ENCODE measurements around the gene CERS6.

CERS6 gene

DNA sequence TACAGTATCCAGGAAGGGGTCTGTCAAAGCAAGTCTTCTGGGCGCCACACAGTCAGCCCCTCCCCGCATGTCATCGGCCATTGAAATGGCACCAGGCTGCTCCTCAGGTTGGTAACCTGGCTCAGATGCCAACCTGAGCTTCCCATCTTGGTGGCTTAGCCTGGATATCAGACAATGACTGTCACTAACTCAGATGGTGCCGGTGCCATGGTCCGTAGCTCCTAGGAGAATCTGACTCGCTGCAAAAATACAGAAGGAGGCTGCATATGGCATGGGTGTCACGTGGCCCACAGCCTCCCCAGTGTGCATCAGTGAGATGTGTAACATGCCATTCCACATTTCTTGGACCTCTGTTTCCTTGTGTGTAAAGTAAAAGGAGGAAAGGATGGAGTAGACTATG, 349.5 kb downstream of the CERS6 start:
- TF ChIP-seq, protein P1, sequence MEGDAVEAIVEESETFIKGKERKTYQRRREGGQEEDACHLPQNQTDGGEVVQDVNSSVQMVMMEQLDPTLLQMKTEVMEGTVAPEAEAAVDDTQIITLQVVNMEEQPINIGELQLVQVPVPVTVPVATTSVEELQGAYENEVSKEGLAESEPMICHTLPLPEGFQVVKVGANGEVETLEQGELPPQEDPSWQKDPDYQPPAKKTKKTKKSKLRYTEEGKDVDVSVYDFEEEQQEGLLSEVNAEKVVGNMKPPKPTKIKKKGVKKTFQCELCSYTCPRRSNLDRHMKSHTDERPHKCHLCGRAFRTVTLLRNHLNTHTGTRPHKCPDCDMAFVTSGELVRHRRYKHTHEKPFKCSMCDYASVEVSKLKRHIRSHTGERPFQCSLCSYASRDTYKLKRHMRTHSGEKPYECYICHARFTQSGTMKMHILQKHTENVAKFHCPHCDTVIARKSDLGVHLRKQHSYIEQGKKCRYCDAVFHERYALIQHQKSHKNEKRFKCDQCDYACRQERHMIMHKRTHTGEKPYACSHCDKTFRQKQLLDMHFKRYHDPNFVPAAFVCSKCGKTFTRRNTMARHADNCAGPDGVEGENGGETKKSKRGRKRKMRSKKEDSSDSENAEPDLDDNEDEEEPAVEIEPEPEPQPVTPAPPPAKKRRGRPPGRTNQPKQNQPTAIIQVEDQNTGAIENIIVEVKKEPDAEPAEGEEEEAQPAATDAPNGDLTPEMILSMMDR (IDR thresholded peaks at IDR 0.05; ENCODE audit: low read length, missing control alignments): no peak
- H3K4me3 ChIP-seq (replicated peaks; ENCODE audit: low read depth, low read length): no peak overlapping the region
- DNase-seq (ENCODE audit: low read depth): no peak

DNA sequence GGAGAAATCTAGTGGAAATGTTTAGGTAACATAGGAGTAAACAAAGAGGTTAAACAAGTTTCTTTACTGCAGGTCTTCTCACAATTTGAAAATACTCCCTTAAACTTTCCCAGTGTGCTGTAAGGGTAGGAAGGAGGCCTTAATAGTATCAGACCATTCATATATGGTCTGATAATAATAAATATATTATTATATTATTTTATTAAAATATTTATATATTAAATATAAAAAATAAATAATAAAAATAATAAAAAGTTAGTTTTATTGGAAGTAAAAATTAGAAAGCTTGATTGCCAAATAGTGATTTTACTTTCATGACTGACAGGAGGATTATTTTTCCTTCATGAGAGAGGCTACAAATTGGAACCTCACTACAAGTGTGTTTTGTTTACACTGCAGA, 353.5 kb downstream of the CERS6 start:
- no peak for DNase-seq (ENCODE audit: low read depth)
- H3K4me3 ChIP-seq (replicated peaks; ENCODE audit: low read depth, low read length): no peak overlapping the region
- TF ChIP-seq, protein P1 (IDR thresholded peaks at IDR 0.05; ENCODE audit: low read length, missing control alignments): no peak

DNA sequence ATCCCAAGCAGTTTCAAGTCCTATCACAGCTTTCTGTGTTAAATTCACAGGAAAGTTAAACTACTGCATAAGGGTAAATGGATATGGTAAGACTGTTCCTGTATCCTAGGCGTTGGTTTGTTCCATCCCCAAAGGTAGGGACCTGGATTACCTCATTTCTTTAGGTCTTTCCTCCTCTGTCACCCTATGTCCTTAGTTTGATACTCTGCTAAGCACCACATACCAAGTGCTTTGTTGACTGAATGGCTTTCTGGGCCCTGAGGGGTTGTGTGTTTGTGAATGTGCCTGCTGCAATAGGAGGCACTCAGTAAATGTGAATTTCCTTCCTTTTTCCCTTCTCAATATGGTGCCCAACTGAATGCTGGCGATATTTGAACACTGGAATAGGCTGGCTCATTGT, 354.2 kb downstream of the CERS6 start:
- no peak overlapping the region for H3K4me3 ChIP-seq (replicated peaks; ENCODE audit: low read depth, low read length)
- TF ChIP-seq, protein P1 (IDR thresholded peaks at IDR 0.05; ENCODE audit: low read length, missing control alignments): no peak
- no peak for DNase-seq (ENCODE audit: low read depth)

DNA sequence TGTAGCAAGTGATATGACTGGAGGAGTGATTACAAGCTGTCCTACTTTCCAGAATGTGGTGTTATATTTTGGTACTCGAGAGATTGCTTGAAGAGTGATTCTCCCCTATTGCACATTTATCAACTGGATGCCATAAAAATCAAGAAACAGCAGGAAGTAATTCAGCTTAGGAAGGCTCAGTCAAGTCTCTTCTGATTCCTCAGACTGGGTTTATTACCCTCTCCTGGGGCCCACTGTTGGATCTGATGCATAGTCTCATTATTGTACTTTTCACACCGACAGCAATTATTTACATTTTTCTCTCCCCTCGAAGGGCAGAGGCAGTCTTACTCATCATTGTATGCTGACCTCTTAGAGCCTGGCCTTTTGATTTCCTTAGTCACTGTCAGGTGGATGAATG, 355.6 kb downstream of the CERS6 start:
- DNase-seq (ENCODE audit: low read depth): no peak
- H3K4me3 ChIP-seq (replicated peaks; ENCODE audit: low read depth, low read length): no peak overlapping the region
- TF ChIP-seq, protein P1 (IDR thresholded peaks at IDR 0.05; ENCODE audit: low read length, missing control alignments): no peak

DNA sequence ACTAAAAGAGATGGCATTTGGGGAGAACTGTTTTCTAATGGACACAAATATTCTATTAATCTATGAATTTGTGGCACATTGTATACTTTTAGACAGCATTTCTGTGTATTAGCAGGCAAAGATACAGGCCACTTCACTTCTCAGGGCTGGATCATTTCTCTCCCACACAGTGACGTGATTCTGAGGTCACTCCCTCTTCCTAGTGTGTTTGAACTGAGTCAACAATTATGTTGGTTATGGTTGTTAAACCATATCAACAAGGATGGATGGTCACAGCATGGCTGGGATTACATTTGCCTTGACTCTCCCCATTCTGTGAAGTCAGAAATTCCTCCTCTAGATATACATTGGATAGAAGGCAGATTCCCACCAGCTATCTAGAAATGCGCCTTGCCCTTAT, 358.0 kb downstream of the CERS6 start:
- H3K4me3 ChIP-seq (replicated peaks; ENCODE audit: low read depth, low read length): no peak overlapping the region
- TF ChIP-seq, protein P1 (IDR thresholded peaks at IDR 0.05; ENCODE audit: low read length, missing control alignments): no peak
- DNase-seq (ENCODE audit: low read depth): no peak

DNA sequence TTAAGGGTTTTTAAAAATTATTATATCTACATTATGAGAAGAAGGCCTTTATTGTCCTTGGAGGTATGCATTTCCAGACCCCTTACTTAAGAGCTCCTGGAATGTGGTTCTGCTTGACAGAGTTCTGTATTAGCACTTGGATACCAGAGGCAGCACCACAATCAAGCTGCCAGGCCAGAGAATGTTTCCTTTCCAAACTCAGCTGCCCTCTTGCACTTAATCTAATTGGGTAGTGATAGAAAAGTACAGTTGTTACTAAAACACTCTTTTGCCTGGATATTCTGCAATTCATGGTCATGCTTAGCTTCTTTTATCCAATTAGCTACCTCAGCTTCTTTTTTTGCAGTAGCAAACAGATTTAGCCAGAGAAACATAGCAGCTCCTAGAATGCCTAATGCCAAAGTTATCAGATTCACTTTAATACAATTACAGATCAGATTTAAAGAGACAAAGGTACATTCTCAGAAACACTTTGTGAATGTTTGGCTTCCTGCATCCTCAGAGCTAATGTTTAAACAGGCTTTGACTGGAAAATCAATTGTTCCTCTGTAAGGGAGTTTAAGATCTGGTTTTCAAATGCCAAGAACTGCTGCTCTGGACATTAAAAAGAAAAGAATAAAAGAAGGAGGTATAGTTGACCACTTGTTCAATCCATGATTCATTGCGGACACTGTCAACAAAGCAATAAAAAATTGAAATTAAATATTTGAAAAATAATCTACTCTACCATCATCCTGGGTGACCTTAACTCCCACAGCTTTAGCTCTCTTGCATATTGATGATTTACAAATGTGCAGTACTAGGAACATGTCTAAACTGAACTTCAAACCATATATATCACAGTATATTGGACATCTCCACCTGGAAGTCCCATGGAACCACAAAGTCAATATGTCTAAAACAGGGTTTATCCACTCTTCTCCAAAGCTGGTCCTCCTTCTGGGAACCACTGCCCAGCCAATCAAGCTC, 359.2 kb downstream of the CERS6 start:
- no peak for DNase-seq (ENCODE audit: low read depth)
- no peak overlapping the region for H3K4me3 ChIP-seq (replicated peaks; ENCODE audit: low read depth, low read length)
- TF ChIP-seq, protein P1 (IDR thresholded peaks at IDR 0.05; ENCODE audit: low read length, missing control alignments): no peak

DNA sequence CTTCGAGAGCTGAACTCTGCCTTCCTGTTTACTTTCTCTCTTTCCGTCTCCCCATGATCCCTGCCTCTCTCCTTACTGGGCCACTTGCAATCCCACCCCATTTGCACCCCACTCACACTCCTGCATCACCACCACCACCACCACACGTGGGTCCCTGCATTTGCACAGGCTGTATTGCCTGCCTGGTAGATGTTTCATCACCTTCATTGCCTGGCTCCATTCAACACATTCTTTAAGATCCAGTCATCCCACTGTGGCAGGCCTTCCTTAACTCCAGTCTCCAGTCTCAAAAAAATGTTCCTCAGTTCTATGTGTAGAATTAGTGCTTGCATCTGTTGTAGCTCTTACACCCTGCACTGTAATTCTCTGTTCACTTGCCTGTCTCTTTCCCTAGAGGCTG, 360.3 kb downstream of the CERS6 start:
- no peak overlapping the region for H3K4me3 ChIP-seq (replicated peaks; ENCODE audit: low read depth, low read length)
- TF ChIP-seq, protein P1 (IDR thresholded peaks at IDR 0.05; ENCODE audit: low read length, missing control alignments): no peak
- DNase-seq (ENCODE audit: low read depth): peak; percentile 83
